Activated naive CD4-positive, alpha-beta T cell treated with anti-CD3 and anti-CD28 coated beads, Interleukin-2, amount 10 ng/mL, durations not matched to agents 7 days and 5 days (primary cell): ENCODE results near the gene PRKCA.

ENCODE experiments used
- CTCF ChIA-PET: fragments of 350-600 bp; sonication (Branson Sonifier 250); formaldehyde crosslinking; loops from one replicate; lab custom pipeline; 2021; ENCODE audit warnings: antibody characterized with exemption; lab: Charles Lee
- DNase-seq: peaks from one replicate; pipeline ENCODE4 v3.0.0-alpha.2; 2020
- H3K27ac Mint-ChIP-seq: one replicate; pipeline ENCODE4 v1.8.0; 2021; ENCODE audit warnings: mild to moderate bottlenecking, moderate library complexity, mixed read lengths
- H3K27me3 Mint-ChIP-seq: one replicate; pipeline ENCODE4 v1.8.0; 2021; ENCODE audit warnings: mild to moderate bottlenecking, mixed read lengths
- H3K36me3 Mint-ChIP-seq: one replicate; pipeline ENCODE4 v1.8.0; 2021; ENCODE audit warnings: mixed read lengths
- H3K4me1 Mint-ChIP-seq: one replicate; pipeline ENCODE4 v1.8.0; 2021; ENCODE audit warnings: mixed read lengths
- H3K4me3 Mint-ChIP-seq: one replicate; pipeline ENCODE4 v1.8.0; 2021; ENCODE audit warnings: mild to moderate bottlenecking, moderate library complexity, mixed read lengths
- H3K9me3 Mint-ChIP-seq: one replicate; pipeline ENCODE4 v1.8.0; 2021; ENCODE audit warnings: mixed read lengths

Gene PRKCA

DNA sequence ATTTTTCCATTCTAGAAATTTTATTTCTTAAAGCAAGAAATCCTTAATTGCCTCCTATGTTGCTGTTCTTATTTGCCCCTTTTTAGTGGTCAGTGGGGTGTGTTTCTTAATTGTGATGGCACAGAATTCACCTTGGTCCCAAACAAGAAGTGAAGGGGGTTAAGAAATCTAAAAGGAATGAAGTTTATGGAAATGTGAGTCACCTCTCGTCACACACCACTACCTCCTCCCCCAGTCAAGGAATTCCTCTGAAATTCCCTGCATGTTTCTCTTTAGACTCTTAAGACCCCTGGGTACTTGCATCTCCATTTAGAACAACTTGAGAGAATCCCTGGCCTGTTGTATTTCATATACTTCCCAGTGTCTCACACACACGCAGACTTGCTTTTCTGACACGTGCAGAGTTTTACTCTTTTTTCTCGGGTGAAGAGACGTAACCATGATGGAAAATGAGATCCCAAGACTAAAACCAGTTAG is 247.4 kb downstream of the PRKCA start:
- Mint-ChIP-seq H3K27ac (no peak overlapping the region), H3K4me3 (no peak overlapping the region), H3K27me3 (no peaks in the 10 kb centered on the region), H3K9me3 (peaks cover 1% of the 10 kb centered on the region), H3K36me3 (peaks cover 42% of the 10 kb centered on the region), H3K4me1 (peaks cover 42% of the 10 kb centered on the region)
- CTCF ChIA-PET: no interaction called here
- no peak for DNase-seq

DNA sequence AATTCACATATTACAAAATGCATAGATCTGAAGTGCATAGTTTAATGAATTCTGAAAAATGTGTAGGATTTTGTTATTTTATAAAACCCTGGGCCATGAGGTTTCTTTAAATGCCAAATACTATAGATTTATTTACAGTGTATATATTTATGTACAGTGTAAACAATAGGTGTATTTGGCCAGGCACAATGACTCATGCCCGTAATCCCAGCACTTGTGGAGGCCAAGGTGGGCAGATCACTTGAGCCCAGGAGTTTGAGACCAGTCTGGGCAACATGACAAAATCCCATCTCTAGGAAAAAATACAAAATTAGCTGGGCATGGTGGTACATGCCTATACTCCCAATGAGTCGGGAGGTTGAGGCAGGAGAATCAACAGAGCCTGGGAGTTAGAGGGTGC is 249.4 kb downstream of the PRKCA start:
- H3K4me3 Mint-ChIP-seq: no peak overlapping the region
- H3K36me3 Mint-ChIP-seq: peaks cover 38% of the 10 kb centered on the region
- H3K4me1 Mint-ChIP-seq: peaks cover 36% of the 10 kb centered on the region
- H3K27me3 Mint-ChIP-seq: no peaks in the 10 kb centered on the region
- no peak for DNase-seq
- CTCF ChIA-PET: interaction anchor here (3.5 kb wide), 1 partner anchor 15 kb away, joined by 17 read pairs; no protein-coding TSS in a partner anchor
- no peaks in the 10 kb centered on the region for H3K9me3 Mint-ChIP-seq
- no peak overlapping the region for H3K27ac Mint-ChIP-seq

DNA sequence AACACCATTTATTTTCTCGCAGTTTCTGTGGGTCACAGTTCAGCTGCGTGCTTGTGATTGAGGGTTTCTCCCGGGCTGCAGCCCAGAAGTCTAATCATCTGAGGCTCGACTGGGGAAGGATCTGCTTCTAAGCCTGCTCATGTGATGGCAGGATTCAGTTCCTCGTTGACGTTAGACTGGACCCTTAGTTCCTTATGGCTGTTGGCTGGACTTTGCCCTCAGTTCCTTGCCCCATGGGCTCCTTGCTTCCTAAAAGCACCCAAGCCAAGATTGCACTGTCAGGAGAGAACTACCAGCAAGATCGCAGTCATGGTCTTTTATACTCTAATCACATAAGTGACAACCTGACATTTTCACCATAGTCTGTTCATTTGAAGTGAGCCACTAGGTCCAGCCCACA is 250.0 kb downstream of the PRKCA start:
- Mint-ChIP-seq H3K9me3 (no peaks in the 10 kb centered on the region), H3K36me3 (peaks cover 35% of the 10 kb centered on the region), H3K27me3 (no peaks in the 10 kb centered on the region), H3K4me1 (peaks cover 31% of the 10 kb centered on the region), H3K27ac (no peak overlapping the region), H3K4me3 (no peak overlapping the region)
- CTCF ChIA-PET: interaction anchor here (3.5 kb wide), 1 partner anchor 14 kb away, joined by 17 read pairs; no protein-coding TSS in a partner anchor
- no peak for DNase-seq

DNA sequence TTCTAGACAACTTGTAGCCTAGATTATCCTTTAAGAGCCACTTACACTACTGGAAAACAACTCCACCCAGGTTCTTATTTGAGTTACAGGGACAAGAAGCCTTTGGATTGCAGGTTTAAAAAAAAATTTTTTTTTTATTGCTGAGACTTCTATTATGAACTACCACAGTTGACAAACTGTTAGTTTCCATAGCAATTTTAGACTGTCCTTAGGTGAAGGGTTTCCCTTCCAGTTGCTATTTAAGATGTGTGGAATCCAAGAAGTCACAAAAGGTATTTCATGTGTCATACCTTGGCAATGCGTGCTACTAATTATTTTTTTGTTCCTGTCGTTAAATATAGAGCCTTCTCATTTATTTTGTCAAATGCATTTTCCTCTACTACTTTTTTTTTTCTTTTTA is 253.2 kb downstream of the PRKCA start:
- H3K4me3 Mint-ChIP-seq: no peak overlapping the region
- H3K27ac Mint-ChIP-seq: no peak overlapping the region
- DNase-seq: no peak
- H3K9me3 Mint-ChIP-seq: no peaks in the 10 kb centered on the region
- H3K27me3 Mint-ChIP-seq: no peaks in the 10 kb centered on the region
- H3K36me3 Mint-ChIP-seq: peaks cover 36% of the 10 kb centered on the region
- CTCF ChIA-PET: interaction anchor here (1.9 kb wide), 1 partner anchor 11 kb away, joined by 7 read pairs; no protein-coding TSS in a partner anchor
- peaks cover 3% of the 10 kb centered on the region for H3K4me1 Mint-ChIP-seq

DNA sequence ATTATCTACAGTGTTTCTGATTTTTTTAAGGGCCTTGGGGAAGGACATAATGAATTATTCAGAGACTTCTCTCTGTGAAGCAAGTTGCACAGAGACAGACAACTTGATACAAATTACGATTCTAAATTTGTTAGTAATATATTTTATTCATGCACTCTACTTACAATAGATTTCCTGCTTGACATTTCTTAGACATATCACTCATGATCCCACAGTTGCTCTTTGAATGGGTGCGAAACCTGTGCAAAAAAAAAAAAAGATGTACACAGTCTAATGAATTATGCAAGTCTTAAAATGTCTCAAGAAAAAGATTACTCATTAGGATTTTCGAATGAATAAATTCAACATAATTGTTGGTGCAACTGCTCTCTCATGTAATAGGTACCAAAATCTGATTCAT is 254.8 kb downstream of the PRKCA start:
- Mint-ChIP-seq H3K9me3 (no peaks in the 10 kb centered on the region), H3K4me1 (peaks cover 2% of the 10 kb centered on the region), H3K36me3 (peaks cover 36% of the 10 kb centered on the region), H3K27ac (no peak overlapping the region), H3K4me3 (no peak overlapping the region), H3K27me3 (no peaks in the 10 kb centered on the region)
- DNase-seq: no peak
- CTCF ChIA-PET: interaction anchor here (1.9 kb wide), 1 partner anchor 9 kb away, joined by 7 read pairs; no protein-coding TSS in a partner anchor

DNA sequence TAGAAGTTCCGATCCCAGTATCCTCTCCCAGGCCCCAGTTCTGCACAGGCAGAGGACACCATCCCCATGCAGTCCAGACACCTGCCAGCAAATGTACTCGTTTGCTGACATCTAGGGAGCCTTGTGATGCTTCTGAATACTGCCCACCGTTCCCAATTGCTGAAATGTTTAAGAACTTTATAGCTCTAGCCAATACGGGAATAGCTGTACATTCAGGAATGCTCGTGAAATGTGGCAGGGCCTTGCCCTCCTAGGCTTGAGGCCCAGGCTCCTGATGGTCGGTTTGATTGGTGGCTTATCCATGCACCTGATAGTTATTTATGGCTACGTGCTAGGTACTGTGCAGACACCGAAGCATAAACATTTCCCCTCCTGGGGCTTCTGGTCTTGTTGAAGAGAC is 255.5 kb downstream of the PRKCA start:
- CTCF ChIA-PET: no interaction called here
- Mint-ChIP-seq H3K27ac (no peak overlapping the region), H3K9me3 (no peaks in the 10 kb centered on the region), H3K36me3 (peaks cover 30% of the 10 kb centered on the region), H3K4me1 (no peaks in the 10 kb centered on the region), H3K4me3 (no peak overlapping the region), H3K27me3 (no peaks in the 10 kb centered on the region)
- DNase-seq: no peak

DNA sequence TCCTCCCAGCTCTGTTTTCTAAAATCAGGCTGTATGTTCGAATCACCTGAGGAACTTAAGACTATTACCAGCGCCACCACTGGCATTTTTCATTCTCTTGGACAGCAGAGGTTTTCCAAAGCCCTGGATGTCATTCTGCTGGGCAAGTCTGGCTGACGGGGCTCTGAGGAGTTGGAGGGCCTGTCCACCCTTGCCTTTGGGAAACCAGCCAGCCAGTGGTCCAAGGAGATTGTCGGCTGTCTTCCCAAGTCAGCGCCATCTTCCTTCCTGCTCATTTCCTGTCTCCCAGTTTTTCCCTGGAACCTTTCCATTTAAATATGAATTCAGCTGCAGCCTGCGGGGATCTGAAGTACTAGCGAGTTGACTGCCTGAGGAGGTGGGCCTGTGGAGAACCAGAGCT is 258.3 kb downstream of the PRKCA start:
- CTCF ChIA-PET: interaction anchor here (0.9 kb wide), 1 partner anchor 11 kb away, joined by 3 read pairs; no protein-coding TSS in a partner anchor
- Mint-ChIP-seq H3K4me1 (peaks cover 2% of the 10 kb centered on the region), H3K27ac (no peak overlapping the region)

DNA sequence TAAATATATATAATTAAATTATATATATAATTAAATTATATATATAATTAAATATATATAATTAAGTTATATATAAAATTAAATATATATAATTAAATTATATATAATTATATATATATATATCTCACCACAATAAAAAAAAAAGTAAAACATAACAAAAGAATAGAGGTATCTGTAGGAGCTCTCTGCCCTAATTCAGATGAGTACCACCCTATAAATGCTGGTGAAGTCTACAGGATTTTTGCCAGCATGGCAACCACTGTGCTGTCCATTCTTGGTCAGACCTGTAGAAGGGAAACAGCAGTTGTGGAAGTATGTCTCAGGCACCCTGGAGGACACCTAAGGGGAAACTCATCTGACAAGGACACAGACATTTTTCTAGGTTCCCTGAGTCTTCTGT is 259.7 kb downstream of the PRKCA start:
- CTCF ChIA-PET: interaction anchor here (0.9 kb wide), 1 partner anchor 14 kb away, joined by 4 read pairs; no protein-coding TSS in a partner anchor
- H3K4me3 Mint-ChIP-seq: no peak overlapping the region
- peaks cover 11% of the 10 kb centered on the region for H3K36me3 Mint-ChIP-seq
- H3K9me3 Mint-ChIP-seq: no peaks in the 10 kb centered on the region
- H3K27me3 Mint-ChIP-seq: no peaks in the 10 kb centered on the region
- DNase-seq: no peak
- H3K27ac Mint-ChIP-seq: no peak overlapping the region
- peaks cover 12% of the 10 kb centered on the region for H3K4me1 Mint-ChIP-seq

More for the DNA sequence above, 258.3 kb downstream of the PRKCA start:
- H3K4me3 Mint-ChIP-seq: no peak overlapping the region
- H3K27me3 Mint-ChIP-seq: no peaks in the 10 kb centered on the region
- peaks cover 15% of the 10 kb centered on the region for H3K36me3 Mint-ChIP-seq
- DNase-seq: no peak
- H3K9me3 Mint-ChIP-seq: no peaks in the 10 kb centered on the region

DNA sequence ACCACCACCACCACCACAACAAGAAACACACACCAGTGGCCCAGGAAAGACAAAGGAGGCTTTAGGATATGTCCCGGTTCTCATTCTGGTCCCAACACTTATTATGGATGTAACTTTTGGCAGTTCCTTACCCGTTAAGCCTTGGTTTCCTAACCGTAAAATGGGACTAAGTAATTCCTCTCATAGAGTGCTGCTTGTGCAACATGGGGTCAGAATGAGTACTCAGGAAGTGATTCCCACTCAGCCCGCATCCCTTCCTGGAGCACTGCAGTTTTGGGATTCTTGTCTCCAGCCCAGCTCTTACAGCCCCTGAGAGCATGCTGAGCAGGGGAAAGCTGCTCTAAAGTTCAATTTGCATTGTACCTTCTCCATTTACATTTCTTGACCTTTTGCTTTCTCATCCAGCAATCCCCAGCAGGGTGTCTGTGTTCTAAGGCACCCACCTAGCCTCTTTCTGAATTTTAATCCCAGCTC is 262.6 kb downstream of the PRKCA start:
- Mint-ChIP-seq H3K27me3 (no peaks in the 10 kb centered on the region), H3K9me3 (no peaks in the 10 kb centered on the region), H3K4me1 (peaks cover 17% of the 10 kb centered on the region), H3K4me3 (no peak overlapping the region), H3K27ac (no peak overlapping the region), H3K36me3 (peaks cover 16% of the 10 kb centered on the region)
- no peak for DNase-seq
- CTCF ChIA-PET: interaction anchor here (1.3 to 1.6 kb wide), 2 partner anchors 141 to 309 kb away, joined by 3 to 5 read pairs; no protein-coding TSS in a partner anchor

DNA sequence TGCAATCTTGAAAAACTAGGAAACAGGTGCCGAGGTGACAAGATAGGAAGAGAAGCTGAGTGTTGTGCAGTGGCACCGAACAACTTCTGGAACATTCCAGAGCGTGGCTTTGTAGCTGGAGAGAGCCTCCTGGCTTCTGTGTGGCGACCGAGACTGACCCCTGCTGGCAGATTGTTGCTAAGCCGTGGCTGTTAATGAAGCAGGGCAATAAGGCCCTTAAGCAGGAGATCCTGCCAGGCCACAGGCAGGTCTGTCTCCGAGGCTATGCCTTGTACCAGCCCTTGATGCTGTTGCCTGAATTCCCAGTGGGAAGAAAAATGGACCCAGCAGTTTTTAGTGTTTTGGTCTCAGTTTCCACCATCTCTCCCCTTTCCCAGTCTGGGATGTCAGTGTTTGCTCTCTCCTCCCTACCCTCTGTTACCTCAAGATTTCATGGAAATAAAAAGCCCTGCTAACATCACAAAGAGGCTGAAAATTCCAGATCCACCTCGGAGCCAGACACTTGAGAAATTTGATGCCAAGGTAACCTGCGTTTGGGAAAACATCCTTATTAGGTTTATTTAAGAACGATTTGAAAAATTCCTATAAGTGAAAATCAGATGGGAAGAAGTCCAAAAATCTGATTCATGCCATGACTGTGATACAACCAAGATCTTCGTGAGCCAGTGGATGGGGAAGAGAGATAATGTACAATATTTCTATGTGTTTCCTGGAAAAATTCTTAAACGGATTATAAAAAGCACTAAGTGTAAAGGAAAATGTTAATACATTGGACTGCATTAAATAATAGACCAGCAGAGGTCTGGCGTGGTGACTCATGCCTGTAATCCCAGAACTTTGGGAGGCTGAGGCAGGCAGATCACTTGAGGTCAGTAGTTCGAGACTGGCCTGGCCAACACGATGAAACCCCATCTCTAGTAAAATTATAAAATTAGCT is 265.1 kb downstream of the PRKCA start:
- H3K27ac Mint-ChIP-seq: no peak overlapping the region
- H3K27me3 Mint-ChIP-seq: no peaks in the 10 kb centered on the region
- no peak overlapping the region for H3K4me3 Mint-ChIP-seq
- CTCF ChIA-PET: interaction anchor here (0.5 to 2.4 kb wide), 29 partner anchors 9 to 431 kb away, joined by 3 to 18 read pairs (median 4); no protein-coding TSS in a partner anchor
- peak; percentile 86 for DNase-seq
- H3K4me1 Mint-ChIP-seq: peaks cover 17% of the 10 kb centered on the region
- no peaks in the 10 kb centered on the region for H3K9me3 Mint-ChIP-seq
- peaks cover 11% of the 10 kb centered on the region for H3K36me3 Mint-ChIP-seq

DNA sequence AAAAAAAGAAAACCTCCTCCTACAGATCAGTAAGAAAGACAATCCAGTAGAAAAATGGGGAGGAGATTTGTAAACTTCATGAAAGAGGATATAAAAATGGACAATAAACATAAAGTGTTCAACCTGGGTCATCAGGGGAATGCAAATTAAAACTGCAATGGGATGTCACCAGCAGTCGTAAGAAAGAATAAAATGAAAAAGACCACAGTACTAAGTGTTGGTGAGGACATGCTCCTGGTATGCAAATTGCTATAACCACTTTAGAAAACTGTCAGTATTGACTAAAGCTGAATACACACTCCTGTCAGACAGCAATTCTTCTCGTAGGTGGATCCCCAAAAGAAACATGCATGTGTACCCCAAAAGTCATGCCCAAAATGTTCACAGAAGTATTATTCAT is 267.2 kb downstream of the PRKCA start:
- Mint-ChIP-seq H3K36me3 (peaks cover 11% of the 10 kb centered on the region), H3K27ac (no peak overlapping the region), H3K9me3 (no peaks in the 10 kb centered on the region), H3K4me3 (no peak overlapping the region), H3K27me3 (no peaks in the 10 kb centered on the region), H3K4me1 (peaks cover 17% of the 10 kb centered on the region)
- no peak for DNase-seq
- CTCF ChIA-PET: no interaction called here

DNA sequence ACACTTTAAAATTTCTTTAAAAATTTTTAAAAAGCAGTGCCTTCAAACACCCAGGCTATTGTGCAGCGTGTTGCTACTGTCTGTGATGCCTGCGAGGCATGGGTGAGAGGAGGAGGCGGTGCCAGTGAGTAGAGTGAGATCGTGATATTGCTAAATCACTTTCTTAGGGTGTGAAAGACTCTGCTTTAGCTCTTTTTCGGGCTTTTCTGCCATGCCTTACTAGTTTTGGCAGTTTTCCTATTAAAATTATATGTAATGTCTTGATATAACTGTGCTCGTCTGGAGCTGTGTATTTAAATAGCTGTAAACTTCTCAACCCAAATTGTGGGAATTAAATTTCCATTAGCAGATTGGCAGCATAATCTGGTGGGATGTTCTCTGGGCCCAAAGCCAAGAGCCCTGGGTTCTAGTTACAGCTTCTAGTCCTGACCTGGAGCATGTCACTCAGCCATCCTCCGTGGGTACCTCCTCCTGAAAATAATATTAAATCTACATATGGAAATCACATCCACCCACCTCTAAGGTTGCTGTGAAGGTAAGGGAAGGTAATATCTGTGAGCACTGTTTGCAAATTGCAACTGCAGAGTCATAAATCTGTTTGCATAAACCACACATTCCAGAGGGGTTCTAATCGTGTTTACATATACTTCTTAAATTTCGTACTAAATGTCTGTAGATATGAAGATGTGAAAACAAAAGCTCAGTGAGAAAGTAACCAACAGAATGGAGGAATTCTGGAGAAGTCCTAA is 268.2 kb downstream of the PRKCA start:
- DNase-seq: no peak
- CTCF ChIA-PET: no interaction called here
- Mint-ChIP-seq H3K27ac (no peak overlapping the region), H3K36me3 (peaks cover 11% of the 10 kb centered on the region), H3K4me1 (peaks cover 16% of the 10 kb centered on the region), H3K4me3 (no peak overlapping the region), H3K9me3 (no peaks in the 10 kb centered on the region), H3K27me3 (no peaks in the 10 kb centered on the region)

DNA sequence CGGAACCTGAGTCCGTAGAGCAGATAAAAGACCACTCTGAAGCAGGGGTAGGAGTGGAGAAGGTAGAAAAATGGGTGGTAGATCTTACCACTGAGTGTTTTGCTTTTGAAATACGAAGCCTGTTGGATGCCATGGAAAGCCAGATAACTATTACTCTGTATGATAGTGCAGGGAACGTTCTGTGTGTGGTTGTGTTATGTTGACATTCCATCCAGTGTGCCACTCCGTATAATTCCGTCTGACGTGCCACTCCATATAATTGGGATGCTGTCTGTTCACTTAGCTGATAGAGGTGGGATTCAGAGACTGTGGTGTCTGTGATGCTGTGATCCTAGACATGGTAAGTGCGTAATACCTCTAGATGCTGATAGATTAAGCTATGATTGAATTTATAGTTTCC is 269.3 kb downstream of the PRKCA start:
- H3K4me3 Mint-ChIP-seq: no peak overlapping the region
- no peaks in the 10 kb centered on the region for H3K9me3 Mint-ChIP-seq
- DNase-seq: no peak
- H3K27ac Mint-ChIP-seq: no peak overlapping the region
- H3K27me3 Mint-ChIP-seq: no peaks in the 10 kb centered on the region
- H3K36me3 Mint-ChIP-seq: peaks cover 11% of the 10 kb centered on the region
- CTCF ChIA-PET: interaction anchor here (1.0 kb wide), 1 partner anchor 11 kb away, joined by 3 read pairs; no protein-coding TSS in a partner anchor
- peaks cover 9% of the 10 kb centered on the region for H3K4me1 Mint-ChIP-seq

DNA sequence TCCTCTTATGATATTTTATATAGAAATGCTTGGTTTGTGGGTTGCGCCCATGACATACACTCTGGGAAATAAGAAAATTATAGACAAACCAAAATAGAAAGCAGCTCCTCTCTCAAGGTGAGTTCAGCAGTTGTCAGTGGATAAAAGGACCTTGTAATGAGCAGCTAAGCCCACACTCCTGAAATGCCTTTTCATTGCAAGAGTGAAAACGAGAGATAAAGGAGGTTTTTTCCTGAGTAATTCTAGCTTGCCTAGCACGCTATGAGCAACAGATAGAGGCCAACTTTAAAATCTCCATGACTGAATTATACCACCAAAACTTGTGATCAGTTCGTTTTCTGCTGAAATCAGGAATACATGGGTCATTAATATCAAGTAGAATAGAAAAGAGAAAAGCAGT is 270.7 kb downstream of the PRKCA start:
- no peaks in the 10 kb centered on the region for H3K4me1 Mint-ChIP-seq
- CTCF ChIA-PET: no interaction called here

More for the DNA sequence above, 270.7 kb downstream of the PRKCA start:
- Mint-ChIP-seq H3K27me3 (no peaks in the 10 kb centered on the region), H3K9me3 (no peaks in the 10 kb centered on the region), H3K27ac (no peak overlapping the region), H3K36me3 (peaks cover 9% of the 10 kb centered on the region), H3K4me3 (no peak overlapping the region)
- DNase-seq: no peak
